HEK293 (cell line): ENCODE measurements around the gene CDC25A.

Experiments used
- KLF9 ChIP-seq: fragments of 450-650 bp; formaldehyde crosslinking; IDR thresholded peaks from 2 replicates; pipeline ENCODE4 v1.5.1; 2016; ENCODE audit warnings: missing biosample characterization, missing genetic modification characterization, low read depth
- ZBTB7A ChIP-seq: fragments of 450-650 bp; formaldehyde crosslinking; IDR thresholded peaks from 2 replicates; pipeline ENCODE4 v1.5.1; 2016; ENCODE audit warnings: low read depth, missing biosample characterization, missing genetic modification characterization
- ZFP3 ChIP-seq: fragments of 450-650 bp; formaldehyde crosslinking; IDR thresholded peaks from 2 replicates; pipeline ENCODE4 v1.5.1; 2016; ENCODE audit warnings: low read depth, missing biosample characterization, missing genetic modification characterization
- ZNF2 ChIP-seq: fragments of 450-650 bp; formaldehyde crosslinking; IDR thresholded peaks from 2 replicates; pipeline ENCODE4 v1.5.1; 2016; ENCODE audit warnings: missing biosample characterization, missing genetic modification characterization
- ZNF223 ChIP-seq: fragments of 450-650 bp; formaldehyde crosslinking; IDR thresholded peaks from 2 replicates; pipeline ENCODE4 v1.5.1; 2016; ENCODE audit warnings: missing biosample characterization, missing genetic modification characterization
- ZNF292 ChIP-seq: fragments of 450-650 bp; formaldehyde crosslinking; IDR thresholded peaks from 2 replicates; pipeline ENCODE4 v1.5.1; 2016; ENCODE audit warnings: low read depth, missing biosample characterization, missing genetic modification characterization, borderline replicate concordance
- ZNF488 ChIP-seq: fragments of 450-650 bp; formaldehyde crosslinking; IDR thresholded peaks from 2 replicates; pipeline ENCODE4 v1.5.1; 2016; ENCODE audit warnings: missing biosample characterization, missing genetic modification characterization
- ZNF549 ChIP-seq: fragments of 450-650 bp; IDR thresholded peaks from 2 replicates; pipeline ENCODE4 v1.5.1; 2018; ENCODE audit warnings: missing biosample characterization, missing genetic modification characterization, mild to moderate bottlenecking, inconsistent platforms, moderate library complexity
- ZNF623 ChIP-seq: fragments of 450-650 bp; formaldehyde crosslinking; IDR thresholded peaks from 2 replicates; pipeline ENCODE4 v1.5.1; 2016; ENCODE audit warnings: missing biosample characterization, missing genetic modification characterization
- TF ChIP-seq, protein P1 (sequence below): fragments of 450-650 bp; formaldehyde crosslinking; IDR thresholded peaks from 2 replicates; pipeline ENCODE4 v1.5.1; 2016; ENCODE audit warnings: missing biosample characterization, missing genetic modification characterization
- TF ChIP-seq, protein P2 (sequence below): fragments of 450-650 bp; formaldehyde crosslinking; IDR thresholded peaks from 2 replicates; pipeline ENCODE4 v1.5.1; 2016; ENCODE audit warnings: missing biosample characterization, missing genetic modification characterization
- TF ChIP-seq, protein P3 (sequence below): fragments of 450-650 bp; formaldehyde crosslinking; IDR thresholded peaks from 2 replicates; pipeline ENCODE4 v1.5.1; 2016; ENCODE audit warnings: missing biosample characterization, missing genetic modification characterization
- TF ChIP-seq, protein P4 (sequence below): fragments of 450-650 bp; formaldehyde crosslinking; IDR thresholded peaks from 2 replicates; pipeline ENCODE4 v1.5.1; 2016; ENCODE audit warnings: missing biosample characterization, missing genetic modification characterization

DNA sequence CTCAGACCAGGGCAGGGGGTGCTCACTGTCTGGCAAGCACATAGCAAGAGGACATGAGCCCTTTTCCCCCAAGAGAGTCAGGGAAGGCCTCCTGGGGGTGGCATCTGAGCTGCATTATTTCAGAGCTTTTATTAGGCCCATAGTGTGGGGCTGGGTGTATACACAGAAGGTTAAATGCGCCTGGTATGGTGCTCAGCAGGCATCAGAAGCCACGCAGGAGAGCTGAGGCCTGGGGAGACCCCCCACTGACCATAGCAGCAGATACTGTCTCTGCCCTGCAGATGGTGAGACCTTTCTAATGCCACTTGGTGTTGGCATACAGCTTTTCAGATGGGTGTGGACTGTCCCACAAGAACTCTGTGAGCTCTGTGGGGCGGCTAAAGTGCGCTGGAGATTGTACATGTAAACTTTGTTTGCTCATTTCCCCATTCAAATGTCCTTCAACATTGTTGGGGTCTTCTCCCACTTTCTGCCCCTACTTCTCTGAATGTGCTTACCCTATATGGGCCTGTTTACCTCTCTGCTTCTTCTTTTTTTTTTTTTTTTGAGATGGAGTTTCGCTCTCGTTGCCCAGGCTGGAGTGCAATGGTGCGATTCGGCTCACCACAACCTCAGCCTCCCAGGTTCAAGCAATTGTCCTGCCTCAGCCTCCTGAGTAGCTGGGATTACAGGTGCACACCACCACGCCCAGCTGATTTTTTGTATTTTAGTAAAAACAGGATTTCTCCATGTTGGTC, 62.2 kb downstream of the CDC25A start:
- TF ChIP-seq ZNF292 (tag by site-specific recombination) (no peak), ZNF223 (tag by site-specific recombination) (no peak), ZNF488 (tag by site-specific recombination) (no peak), ZFP3 (tag by site-specific recombination) (no peak), ZBTB7A (no peak), ZNF549 (tag by site-specific recombination) (no peak), ZNF623 (no peak), KLF9 (tag by site-specific recombination) (no peak), ZNF2 (no peak)
- TF ChIP-seq, protein P1, sequence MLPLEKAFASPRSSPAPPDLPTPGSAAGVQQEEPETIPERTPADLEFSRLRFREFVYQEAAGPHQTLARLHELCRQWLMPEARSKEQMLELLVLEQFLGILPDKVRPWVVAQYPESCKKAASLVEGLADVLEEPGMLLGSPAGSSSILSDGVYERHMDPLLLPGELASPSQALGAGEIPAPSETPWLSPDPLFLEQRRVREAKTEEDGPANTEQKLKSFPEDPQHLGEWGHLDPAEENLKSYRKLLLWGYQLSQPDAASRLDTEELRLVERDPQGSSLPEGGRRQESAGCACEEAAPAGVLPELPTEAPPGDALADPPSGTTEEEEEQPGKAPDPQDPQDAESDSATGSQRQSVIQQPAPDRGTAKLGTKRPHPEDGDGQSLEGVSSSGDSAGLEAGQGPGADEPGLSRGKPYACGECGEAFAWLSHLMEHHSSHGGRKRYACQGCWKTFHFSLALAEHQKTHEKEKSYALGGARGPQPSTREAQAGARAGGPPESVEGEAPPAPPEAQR: no peak
- TF ChIP-seq, protein P2, sequence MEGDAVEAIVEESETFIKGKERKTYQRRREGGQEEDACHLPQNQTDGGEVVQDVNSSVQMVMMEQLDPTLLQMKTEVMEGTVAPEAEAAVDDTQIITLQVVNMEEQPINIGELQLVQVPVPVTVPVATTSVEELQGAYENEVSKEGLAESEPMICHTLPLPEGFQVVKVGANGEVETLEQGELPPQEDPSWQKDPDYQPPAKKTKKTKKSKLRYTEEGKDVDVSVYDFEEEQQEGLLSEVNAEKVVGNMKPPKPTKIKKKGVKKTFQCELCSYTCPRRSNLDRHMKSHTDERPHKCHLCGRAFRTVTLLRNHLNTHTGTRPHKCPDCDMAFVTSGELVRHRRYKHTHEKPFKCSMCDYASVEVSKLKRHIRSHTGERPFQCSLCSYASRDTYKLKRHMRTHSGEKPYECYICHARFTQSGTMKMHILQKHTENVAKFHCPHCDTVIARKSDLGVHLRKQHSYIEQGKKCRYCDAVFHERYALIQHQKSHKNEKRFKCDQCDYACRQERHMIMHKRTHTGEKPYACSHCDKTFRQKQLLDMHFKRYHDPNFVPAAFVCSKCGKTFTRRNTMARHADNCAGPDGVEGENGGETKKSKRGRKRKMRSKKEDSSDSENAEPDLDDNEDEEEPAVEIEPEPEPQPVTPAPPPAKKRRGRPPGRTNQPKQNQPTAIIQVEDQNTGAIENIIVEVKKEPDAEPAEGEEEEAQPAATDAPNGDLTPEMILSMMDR (tag by site-specific recombination): no peak
- TF ChIP-seq, protein P3, sequence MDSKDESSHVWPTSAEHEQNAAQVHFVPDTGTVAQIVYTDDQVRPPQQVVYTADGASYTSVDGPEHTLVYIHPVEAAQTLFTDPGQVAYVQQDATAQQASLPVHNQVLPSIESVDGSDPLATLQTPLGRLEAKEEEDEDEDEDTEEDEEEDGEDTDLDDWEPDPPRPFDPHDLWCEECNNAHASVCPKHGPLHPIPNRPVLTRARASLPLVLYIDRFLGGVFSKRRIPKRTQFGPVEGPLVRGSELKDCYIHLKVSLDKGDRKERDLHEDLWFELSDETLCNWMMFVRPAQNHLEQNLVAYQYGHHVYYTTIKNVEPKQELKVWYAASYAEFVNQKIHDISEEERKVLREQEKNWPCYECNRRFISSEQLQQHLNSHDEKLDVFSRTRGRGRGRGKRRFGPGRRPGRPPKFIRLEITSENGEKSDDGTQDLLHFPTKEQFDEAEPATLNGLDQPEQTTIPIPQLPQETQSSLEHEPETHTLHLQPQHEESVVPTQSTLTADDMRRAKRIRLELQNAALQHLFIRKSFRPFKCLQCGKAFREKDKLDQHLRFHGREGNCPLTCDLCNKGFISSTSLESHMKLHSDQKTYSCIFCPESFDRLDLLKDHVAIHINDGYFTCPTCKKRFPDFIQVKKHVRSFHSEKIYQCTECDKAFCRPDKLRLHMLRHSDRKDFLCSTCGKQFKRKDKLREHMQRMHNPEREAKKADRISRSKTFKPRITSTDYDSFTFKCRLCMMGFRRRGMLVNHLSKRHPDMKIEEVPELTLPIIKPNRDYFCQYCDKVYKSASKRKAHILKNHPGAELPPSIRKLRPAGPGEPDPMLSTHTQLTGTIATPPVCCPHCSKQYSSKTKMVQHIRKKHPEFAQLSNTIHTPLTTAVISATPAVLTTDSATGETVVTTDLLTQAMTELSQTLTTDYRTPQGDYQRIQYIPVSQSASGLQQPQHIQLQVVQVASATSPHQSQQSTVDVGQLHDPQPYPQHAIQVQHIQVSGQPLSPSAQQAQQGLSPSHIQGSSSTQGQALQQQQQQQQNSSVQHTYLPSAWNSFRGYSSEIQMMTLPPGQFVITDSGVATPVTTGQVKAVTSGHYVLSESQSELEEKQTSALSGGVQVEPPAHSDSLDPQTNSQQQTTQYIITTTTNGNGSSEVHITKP (tag by site-specific recombination): no peak
- TF ChIP-seq, protein P4, sequence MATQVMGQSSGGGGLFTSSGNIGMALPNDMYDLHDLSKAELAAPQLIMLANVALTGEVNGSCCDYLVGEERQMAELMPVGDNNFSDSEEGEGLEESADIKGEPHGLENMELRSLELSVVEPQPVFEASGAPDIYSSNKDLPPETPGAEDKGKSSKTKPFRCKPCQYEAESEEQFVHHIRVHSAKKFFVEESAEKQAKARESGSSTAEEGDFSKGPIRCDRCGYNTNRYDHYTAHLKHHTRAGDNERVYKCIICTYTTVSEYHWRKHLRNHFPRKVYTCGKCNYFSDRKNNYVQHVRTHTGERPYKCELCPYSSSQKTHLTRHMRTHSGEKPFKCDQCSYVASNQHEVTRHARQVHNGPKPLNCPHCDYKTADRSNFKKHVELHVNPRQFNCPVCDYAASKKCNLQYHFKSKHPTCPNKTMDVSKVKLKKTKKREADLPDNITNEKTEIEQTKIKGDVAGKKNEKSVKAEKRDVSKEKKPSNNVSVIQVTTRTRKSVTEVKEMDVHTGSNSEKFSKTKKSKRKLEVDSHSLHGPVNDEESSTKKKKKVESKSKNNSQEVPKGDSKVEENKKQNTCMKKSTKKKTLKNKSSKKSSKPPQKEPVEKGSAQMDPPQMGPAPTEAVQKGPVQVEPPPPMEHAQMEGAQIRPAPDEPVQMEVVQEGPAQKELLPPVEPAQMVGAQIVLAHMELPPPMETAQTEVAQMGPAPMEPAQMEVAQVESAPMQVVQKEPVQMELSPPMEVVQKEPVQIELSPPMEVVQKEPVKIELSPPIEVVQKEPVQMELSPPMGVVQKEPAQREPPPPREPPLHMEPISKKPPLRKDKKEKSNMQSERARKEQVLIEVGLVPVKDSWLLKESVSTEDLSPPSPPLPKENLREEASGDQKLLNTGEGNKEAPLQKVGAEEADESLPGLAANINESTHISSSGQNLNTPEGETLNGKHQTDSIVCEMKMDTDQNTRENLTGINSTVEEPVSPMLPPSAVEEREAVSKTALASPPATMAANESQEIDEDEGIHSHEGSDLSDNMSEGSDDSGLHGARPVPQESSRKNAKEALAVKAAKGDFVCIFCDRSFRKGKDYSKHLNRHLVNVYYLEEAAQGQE (tag by site-specific recombination): no peak
